ENCODE data around the gene WBP11. TPM values are rescaled to one million over a fixed set of nuclear protein-coding genes. Genes with fewer than 3 reads are reported as not detected.

Gene WBP11
- total RNA-seq, 2 experiments from 2014 or later, result 131 to 134 TPM

DNA sequence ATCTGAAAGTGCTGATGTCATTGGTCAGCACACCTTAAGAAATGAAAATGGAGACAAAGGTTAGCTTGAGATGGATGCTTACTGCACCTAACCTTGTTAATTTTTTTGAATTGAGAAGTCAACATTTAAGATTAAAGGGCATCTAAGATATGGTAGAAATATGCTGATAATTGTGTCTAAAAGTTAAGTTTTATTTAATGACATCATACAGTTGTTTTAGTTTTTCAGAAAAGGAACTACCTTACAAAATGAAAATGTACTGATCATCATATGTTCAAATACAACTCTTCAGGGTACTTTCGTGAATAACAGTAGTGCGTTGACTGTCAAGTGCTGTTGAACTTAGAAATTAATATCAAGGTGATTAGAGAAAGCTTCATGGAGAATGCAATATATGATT is 8.2 kb upstream of the WBP11 start:
- DNase-seq, result no peak
- Mint-ChIP-seq H3K9me3 (no peaks in the 10 kb centered on the region), H3K4me3 (no peak overlapping the region), H3K27ac (no peak overlapping the region), H3K4me1 (ENCODE audit: low read depth) (peaks cover 11% of the 10 kb centered on the region), H3K27me3 (no peaks in the 10 kb centered on the region), H3K36me3 (no peaks in the 10 kb centered on the region)
- ChIA-PET POLR2A (no interaction called here), CTCF (interaction anchor here (0.7 to 1.5 kb wide), 5 partner anchors 10 to 188 kb away, joined by 3 to 7 read pairs (median 3); no protein-coding TSS in a partner anchor)
- intact Hi-C loops (cut with micrococcal nuclease), result no loop called here

DNA sequence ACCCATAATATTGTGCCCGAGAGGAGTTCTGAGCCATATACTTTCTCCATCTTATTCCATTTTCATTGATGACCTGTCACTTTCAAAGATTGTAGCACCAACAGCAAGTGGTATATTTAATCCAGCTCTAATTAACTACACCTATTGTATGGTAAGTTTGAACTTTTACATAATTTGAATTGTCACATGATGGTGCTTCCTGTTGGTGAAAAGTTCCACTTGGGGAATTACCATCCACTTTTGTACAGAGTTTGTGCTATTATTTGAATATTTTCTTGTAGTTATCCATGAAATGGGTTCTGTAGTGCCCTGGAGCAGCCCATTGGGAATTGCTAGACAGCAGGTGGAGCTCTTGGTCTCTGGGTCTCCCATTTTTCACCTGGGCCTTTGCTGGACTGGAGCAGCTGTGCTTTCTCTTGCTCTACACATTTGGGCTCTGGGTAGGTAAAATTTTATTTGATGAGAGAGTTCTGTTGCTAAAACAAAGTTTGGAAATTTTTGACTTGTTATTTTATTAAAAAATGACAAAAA is 7.7 kb upstream of the WBP11 start:
- no peaks in the 10 kb centered on the region for H3K27me3 Mint-ChIP-seq
- intact Hi-C loops (cut with micrococcal nuclease), result no loop called here
- ChIA-PET POLR2A (no interaction called here), CTCF (interaction anchor here (0.7 to 1.5 kb wide), 6 partner anchors 10 to 189 kb away, joined by 3 to 7 read pairs (median 3); no protein-coding TSS in a partner anchor)
- no peaks in the 10 kb centered on the region for H3K9me3 Mint-ChIP-seq
- no peak for DNase-seq
- H3K4me1 Mint-ChIP-seq (ENCODE audit: low read depth), result peaks cover 11% of the 10 kb centered on the region
- no peak overlapping the region for H3K4me3 Mint-ChIP-seq
- no peaks in the 10 kb centered on the region for H3K36me3 Mint-ChIP-seq
- H3K27ac Mint-ChIP-seq, result no peak overlapping the region

DNA sequence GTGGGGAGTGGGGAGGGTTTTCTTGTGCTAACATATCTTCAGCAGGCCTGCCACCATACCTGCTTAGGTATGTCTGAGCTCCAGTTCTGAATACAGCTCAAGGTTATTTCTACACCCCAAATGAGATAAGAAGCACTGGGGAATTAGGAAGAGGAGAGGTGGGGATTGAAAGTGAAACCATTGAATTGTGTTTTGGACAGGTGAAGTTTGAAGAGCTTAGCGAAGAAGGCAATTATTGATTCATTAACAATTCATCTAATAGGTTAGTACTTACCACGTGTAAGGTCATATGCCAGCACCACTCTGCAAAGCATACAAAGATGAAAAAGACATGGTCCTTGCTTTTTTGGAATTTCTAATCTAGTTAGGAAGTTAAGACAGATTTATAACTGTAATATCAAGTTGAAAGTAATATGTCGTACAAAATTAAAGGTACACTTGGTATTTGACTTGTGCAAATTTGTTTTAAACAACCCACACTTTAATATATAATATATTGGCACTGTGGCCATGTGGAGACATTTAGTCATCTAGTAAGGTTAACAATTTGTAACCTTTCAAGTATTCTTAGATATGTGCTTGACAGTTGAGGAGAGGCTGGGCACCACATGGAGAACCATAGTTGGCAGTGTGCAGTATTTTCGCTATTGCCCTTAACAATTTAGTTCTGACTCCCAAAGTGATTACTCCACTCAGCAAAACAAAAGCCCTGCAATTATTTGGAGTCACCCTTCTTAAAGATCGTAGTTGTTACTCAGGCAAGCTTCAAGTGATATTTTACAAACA is 7.1 kb upstream of the WBP11 start:
- no peak overlapping the region for H3K4me3 Mint-ChIP-seq
- peaks cover 15% of the 10 kb centered on the region for H3K4me1 Mint-ChIP-seq (ENCODE audit: low read depth)
- no peak for DNase-seq
- POLR2A ChIA-PET, result no interaction called here
- no peaks in the 10 kb centered on the region for H3K36me3 Mint-ChIP-seq
- intact Hi-C loops (cut with micrococcal nuclease), result no loop called here
- no peak overlapping the region for H3K27ac Mint-ChIP-seq
- H3K27me3 Mint-ChIP-seq, result no peaks in the 10 kb centered on the region
- H3K9me3 Mint-ChIP-seq, result no peaks in the 10 kb centered on the region
- CTCF ChIA-PET, result interaction anchor here (0.7 to 1.5 kb wide), 5 partner anchors 11 to 185 kb away, joined by 3 to 7 read pairs (median 3); no protein-coding TSS in a partner anchor

DNA sequence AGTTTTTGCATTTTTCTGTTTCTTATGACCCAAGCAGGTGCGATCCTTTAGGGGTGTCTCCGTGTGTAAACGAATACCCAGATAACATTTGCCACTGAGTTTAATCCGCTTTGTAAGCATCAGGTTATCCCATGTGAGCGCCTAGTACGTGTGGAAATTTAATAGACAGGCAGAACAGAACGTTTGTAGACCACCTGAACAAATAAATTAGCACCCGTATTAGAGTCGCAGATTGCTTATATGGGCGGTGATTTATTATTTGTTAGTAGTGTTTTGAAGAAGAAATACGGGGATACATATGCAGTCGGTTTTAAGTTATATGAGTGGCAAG is 517 bp upstream of the WBP11 start:
- no peaks in the 10 kb centered on the region for H3K9me3 Mint-ChIP-seq
- intact Hi-C loops (cut with micrococcal nuclease), result loop anchor here (1.0 kb wide), 5 partner anchors 21 to 158 kb away; partner anchors contain the start of gene ARHGDIB
- no peak overlapping the region for H3K4me3 Mint-ChIP-seq
- POLR2A ChIA-PET, result interaction anchor here (1.3 to 4.8 kb wide), 5 partner anchors 11 to 158 kb away, joined by 4 to 95 read pairs (median 6); partner anchors contain the start of gene ARHGDIB
- H3K27ac Mint-ChIP-seq, result no peak overlapping the region
- CTCF ChIA-PET, result interaction anchor here (0.5 to 4.2 kb wide), 6 partner anchors 10 to 192 kb away, joined by 3 to 33 read pairs (median 9); a partner anchor contains a TSS
- DNase-seq, result no peak
- H3K36me3 Mint-ChIP-seq, result peaks cover 18% of the 10 kb centered on the region
- peaks cover 35% of the 10 kb centered on the region for H3K4me1 Mint-ChIP-seq (ENCODE audit: low read depth)
- H3K27me3 Mint-ChIP-seq, result no peaks in the 10 kb centered on the region

DNA sequence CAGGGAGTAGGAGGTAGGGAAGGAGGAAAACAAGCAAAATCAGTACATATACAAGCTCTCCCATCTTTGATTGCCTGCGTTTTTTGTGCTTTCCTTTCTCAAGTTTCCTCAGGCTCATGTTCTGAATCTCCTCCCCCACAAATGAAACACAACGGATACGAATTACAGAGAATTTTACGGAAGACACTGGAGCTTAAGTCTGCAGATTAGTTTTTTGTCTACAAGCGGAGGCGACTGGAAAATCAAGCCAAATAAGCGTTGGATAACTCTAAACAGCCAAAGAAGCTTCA is 612 bp downstream of the WBP11 start:
- H3K27me3 Mint-ChIP-seq, result no peaks in the 10 kb centered on the region
- CTCF ChIA-PET, result interaction anchor here (0.8 to 4.2 kb wide), 12 partner anchors 9 to 195 kb away, joined by 3 to 33 read pairs (median 4); partner anchors contain the start of genes ARHGDIB and ERP27
- intact Hi-C loops (cut with micrococcal nuclease), result loop anchor here (1.0 kb wide), 5 partner anchors 22 to 159 kb away; partner anchors contain the start of gene ARHGDIB
- POLR2A ChIA-PET, result interaction anchor here (0.5 to 4.8 kb wide), 10 partner anchors 10 to 410 kb away, joined by 3 to 95 read pairs (median 4); partner anchors contain the start of gene ARHGDIB
- H3K27ac Mint-ChIP-seq, result no peak overlapping the region
- DNase-seq, result no peak
- no peaks in the 10 kb centered on the region for H3K9me3 Mint-ChIP-seq
- H3K36me3 Mint-ChIP-seq, result peaks cover 23% of the 10 kb centered on the region
- no peak overlapping the region for H3K4me3 Mint-ChIP-seq
- peaks cover 35% of the 10 kb centered on the region for H3K4me1 Mint-ChIP-seq (ENCODE audit: low read depth)

DNA sequence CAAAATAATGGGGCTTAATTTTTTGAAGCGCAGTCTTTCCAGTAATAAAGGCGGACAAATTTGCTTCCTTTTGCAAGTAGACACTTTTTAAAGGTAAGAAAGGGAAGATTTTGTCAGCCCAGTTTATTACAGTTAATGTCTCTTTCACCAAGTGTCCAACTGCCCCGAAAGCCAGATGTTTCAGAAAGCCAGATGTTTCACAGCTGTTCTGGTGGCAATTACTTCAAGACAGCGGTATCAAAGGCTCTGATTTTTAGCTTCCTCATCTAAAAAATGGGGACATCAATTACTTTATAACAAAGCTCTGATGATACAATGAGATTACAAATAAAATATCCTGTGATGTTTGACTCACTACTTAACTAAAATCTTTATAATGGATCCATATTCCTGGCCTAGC is 1.0 kb downstream of the WBP11 start:
- H3K27ac Mint-ChIP-seq, result no peak overlapping the region
- no peak overlapping the region for H3K4me3 Mint-ChIP-seq
- H3K4me1 Mint-ChIP-seq (ENCODE audit: low read depth), result peaks cover 35% of the 10 kb centered on the region
- no peaks in the 10 kb centered on the region for H3K9me3 Mint-ChIP-seq
- H3K27me3 Mint-ChIP-seq, result no peaks in the 10 kb centered on the region
- peaks cover 28% of the 10 kb centered on the region for H3K36me3 Mint-ChIP-seq
- no peak for DNase-seq
- intact Hi-C loops (cut with micrococcal nuclease), result no loop called here
- ChIA-PET POLR2A (interaction anchor here (0.8 to 4.8 kb wide), 8 partner anchors 16 to 410 kb away, joined by 3 to 95 read pairs (median 4); partner anchors contain the start of gene ARHGDIB), CTCF (interaction anchor here (0.6 to 4.2 kb wide), 9 partner anchors 9 to 467 kb away, joined by 3 to 33 read pairs (median 4); partner anchors contain the start of genes ARHGDIB and ERP27)

DNA sequence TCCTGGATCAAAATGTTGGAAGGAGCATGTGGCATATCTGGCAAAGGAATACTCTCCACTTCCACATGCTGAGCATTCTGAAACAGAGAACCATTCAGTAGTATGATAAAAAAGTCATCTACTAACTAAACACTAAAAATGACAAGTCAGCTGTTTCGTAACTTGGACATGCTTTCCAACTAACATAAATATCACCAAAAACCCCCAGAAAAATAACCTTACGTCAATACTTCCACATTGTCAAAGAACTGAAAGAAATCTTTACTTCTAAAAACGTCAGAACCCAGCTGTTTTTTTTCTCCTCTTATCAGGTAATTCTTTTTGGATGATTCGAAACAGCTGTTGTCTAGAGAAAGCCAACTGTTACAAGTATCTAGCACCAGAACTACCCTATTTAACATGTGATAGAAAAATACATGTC is 8.2 kb downstream of the WBP11 start:
- Mint-ChIP-seq H3K36me3 (peaks cover 64% of the 10 kb centered on the region), H3K27me3 (no peaks in the 10 kb centered on the region), H3K4me3 (no peak overlapping the region), H3K4me1 (ENCODE audit: low read depth) (peaks cover 4% of the 10 kb centered on the region), H3K9me3 (no peaks in the 10 kb centered on the region), H3K27ac (peak overlapping the region; percentile 33)
- no peak for DNase-seq
- ChIA-PET POLR2A (interaction anchor here (0.7 to 1.1 kb wide), 2 partner anchors 19 to 25 kb away, joined by 3 to 4 read pairs; no protein-coding TSS in a partner anchor), CTCF (interaction anchor here (0.7 to 0.9 kb wide), 3 partner anchors 13 to 142 kb away, joined by 3 to 4 read pairs (median 3); no protein-coding TSS in a partner anchor)
- intact Hi-C loops (cut with micrococcal nuclease), result no loop called here

DNA sequence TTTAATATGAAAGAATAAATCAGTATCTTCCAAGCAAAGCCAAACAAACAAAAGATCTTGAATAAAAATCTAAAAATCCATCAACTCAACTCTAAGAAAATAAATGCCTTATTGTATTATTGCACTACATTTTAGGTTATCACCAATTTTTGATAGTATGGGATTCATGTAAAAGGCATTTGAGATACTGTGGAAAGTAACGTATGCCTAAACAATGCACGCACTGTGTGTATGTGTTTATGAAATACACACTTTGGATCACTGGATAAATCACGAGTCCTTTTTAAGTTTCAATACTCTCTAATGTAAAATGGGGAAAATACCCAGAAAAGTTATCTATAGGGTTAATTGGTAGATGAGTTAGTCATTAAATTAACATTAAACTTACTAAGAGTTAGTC is 17.7 kb downstream of the WBP11 start:
- no peak for DNase-seq
- CTCF ChIA-PET, result no interaction called here
- no peaks in the 10 kb centered on the region for H3K4me1 Mint-ChIP-seq (ENCODE audit: low read depth)
- intact Hi-C loops (cut with micrococcal nuclease), result no loop called here
- no peak overlapping the region for H3K27ac Mint-ChIP-seq
- H3K4me3 Mint-ChIP-seq, result no peak overlapping the region
- no peaks in the 10 kb centered on the region for H3K9me3 Mint-ChIP-seq
- POLR2A ChIA-PET, result interaction anchor here (1.7 kb wide), 1 partner anchor 17 kb away, joined by 3 read pairs; no protein-coding TSS in a partner anchor
- H3K27me3 Mint-ChIP-seq, result no peaks in the 10 kb centered on the region
- peaks cover 30% of the 10 kb centered on the region for H3K36me3 Mint-ChIP-seq

DNA sequence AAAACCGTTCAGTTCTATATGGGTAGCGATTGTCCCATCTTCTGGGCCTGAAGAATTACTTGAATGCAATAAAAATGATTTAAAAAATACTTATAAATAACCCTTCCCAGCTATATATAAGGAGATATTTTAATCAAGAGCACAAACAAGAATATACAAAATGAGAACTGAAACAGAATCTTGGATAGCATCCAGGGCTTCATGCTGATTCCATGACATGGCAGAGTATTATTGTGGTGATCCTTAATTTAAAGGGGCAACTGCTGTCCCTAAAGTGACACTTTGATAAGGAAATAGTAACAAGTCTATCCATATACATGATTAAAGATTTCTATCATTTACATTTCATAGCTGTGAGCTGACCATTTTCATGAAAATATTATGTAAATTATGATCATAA is 18.8 kb downstream of the WBP11 start:
- intact Hi-C loops (cut with micrococcal nuclease), result no loop called here
- no peaks in the 10 kb centered on the region for H3K27me3 Mint-ChIP-seq
- POLR2A ChIA-PET, result interaction anchor here (1.1 to 3.4 kb wide), 2 partner anchors 11 to 14 kb away, joined by 3 to 14 read pairs; a partner anchor contains a TSS
- H3K4me3 Mint-ChIP-seq, result no peak overlapping the region
- no peak overlapping the region for H3K27ac Mint-ChIP-seq
- CTCF ChIA-PET, result interaction anchor here (0.6 to 1.5 kb wide), 2 partner anchors 9 to 16 kb away, joined by 3 to 4 read pairs; no protein-coding TSS in a partner anchor
- H3K9me3 Mint-ChIP-seq, result no peaks in the 10 kb centered on the region
- DNase-seq, result no peak
- no peaks in the 10 kb centered on the region for H3K4me1 Mint-ChIP-seq (ENCODE audit: low read depth)
- peaks cover 19% of the 10 kb centered on the region for H3K36me3 Mint-ChIP-seq

DNA sequence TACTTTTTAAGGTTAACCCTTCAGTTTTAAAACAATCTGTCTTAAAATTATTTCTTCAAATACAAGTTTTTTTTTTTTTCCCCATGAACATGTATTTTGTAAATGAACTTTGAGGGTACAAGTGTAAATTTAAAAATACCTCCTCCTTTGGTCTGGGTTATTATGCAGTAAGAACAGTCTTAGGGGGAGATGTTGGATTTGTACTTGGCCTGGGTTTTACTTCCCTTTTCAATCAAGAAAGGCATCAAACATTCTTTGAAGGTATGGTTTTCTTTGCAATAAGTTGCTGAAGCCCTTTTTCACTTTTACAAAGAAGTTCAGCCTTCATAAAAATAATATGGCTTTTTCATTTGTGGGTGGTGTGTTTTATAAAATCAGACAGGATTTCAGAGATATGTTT is 20.5 kb downstream of the WBP11 start:
- Mint-ChIP-seq H3K36me3 (peaks cover 10% of the 10 kb centered on the region), H3K27me3 (no peaks in the 10 kb centered on the region), H3K4me1 (ENCODE audit: low read depth) (no peaks in the 10 kb centered on the region), H3K27ac (no peak overlapping the region), H3K9me3 (no peaks in the 10 kb centered on the region), H3K4me3 (no peak overlapping the region)
- ChIA-PET POLR2A (interaction anchor here (3.4 kb wide), 1 partner anchor 12 kb away, joined by 14 read pairs; a partner anchor contains a TSS), CTCF (interaction anchor here (1.0 to 1.2 kb wide), 2 partner anchors 12 to 23 kb away, joined by 3 to 4 read pairs; no protein-coding TSS in a partner anchor)
- intact Hi-C loops (cut with micrococcal nuclease), result no loop called here
- no peak for DNase-seq

DNA sequence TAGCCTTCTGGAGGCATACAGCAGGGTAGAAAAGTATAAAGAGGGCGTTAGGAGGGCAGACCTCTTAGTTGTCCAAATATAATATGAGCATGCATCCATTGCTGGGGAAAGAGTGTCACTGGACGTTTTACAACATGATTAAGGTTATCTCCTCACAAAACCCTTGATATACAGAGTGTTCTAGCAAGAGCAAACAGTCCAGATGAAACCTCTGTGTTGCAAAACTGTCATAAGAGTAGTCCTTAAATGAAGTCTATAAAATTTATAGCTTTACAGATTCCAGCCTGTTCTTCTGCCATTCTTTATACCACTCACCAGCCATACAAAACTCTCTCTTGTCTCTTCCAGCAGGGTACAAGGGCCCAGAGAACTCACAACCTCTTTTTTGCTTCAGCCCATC is 21.7 kb downstream of the WBP11 start:
- POLR2A ChIA-PET, result interaction anchor here (0.5 to 3.4 kb wide), 2 partner anchors 11 to 13 kb away, joined by 4 to 14 read pairs; a partner anchor contains a TSS
- CTCF ChIA-PET, result interaction anchor here (0.8 to 1.4 kb wide), 4 partner anchors 11 to 24 kb away, joined by 3 to 4 read pairs (median 4); no protein-coding TSS in a partner anchor
- peaks cover 2% of the 10 kb centered on the region for H3K36me3 Mint-ChIP-seq
- H3K4me3 Mint-ChIP-seq, result no peak overlapping the region
- H3K4me1 Mint-ChIP-seq (ENCODE audit: low read depth), result no peaks in the 10 kb centered on the region
- no peak overlapping the region for H3K27ac Mint-ChIP-seq
- no peaks in the 10 kb centered on the region for H3K9me3 Mint-ChIP-seq
- no peak for DNase-seq
- intact Hi-C loops (cut with micrococcal nuclease), result no loop called here
- no peaks in the 10 kb centered on the region for H3K27me3 Mint-ChIP-seq

DNA sequence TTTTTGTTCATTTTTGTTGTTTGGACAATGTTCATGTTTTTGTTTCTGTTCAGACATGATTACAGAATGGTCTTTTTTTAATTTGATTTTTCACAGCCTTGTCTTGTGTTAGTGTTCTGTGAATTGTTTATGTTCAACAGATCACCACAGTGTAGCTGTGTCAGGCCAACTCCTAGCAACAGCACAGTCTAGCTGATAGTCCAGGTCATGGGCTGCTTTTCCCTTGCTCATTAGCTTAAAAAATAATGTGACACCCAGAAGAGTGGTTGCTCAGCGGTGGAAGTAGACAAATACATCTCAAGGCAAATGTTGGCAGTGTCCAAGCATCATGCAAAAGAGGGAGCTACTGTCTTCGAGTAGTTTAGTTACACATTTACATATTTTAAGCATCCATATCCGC is 22.4 kb downstream of the WBP11 start:
- intact Hi-C loops (cut with micrococcal nuclease), result no loop called here
- H3K4me1 Mint-ChIP-seq (ENCODE audit: low read depth), result peaks cover 6% of the 10 kb centered on the region
- CTCF ChIA-PET, result interaction anchor here (1.0 to 1.4 kb wide), 2 partner anchors 11 to 215 kb away, joined by 3 to 4 read pairs; no protein-coding TSS in a partner anchor
- no peaks in the 10 kb centered on the region for H3K27me3 Mint-ChIP-seq
- no peak overlapping the region for H3K27ac Mint-ChIP-seq
- POLR2A ChIA-PET, result no interaction called here
- H3K36me3 Mint-ChIP-seq, result peaks cover 1% of the 10 kb centered on the region
- H3K4me3 Mint-ChIP-seq, result no peak overlapping the region
- no peaks in the 10 kb centered on the region for H3K9me3 Mint-ChIP-seq
- no peak for DNase-seq

All from activated CD4-positive, alpha-beta memory T cell treated with anti-CD3 and anti-CD28 coated beads for 36 hours (primary cell).